Thyroid gland (tissue), 4 donors: ENCODE results near the gene DPYSL5.

ENCODE experiments used
- POLR2A ChIP-seq, 2 donors: fragments of 450-650 bp; IDR thresholded peaks; one replicate each; pipeline ENCODE4 v1.6.1; 2017; ENCODE audit warnings: antibody characterized with exemption in 2 of 2, mild to moderate bottlenecking in 2 of 2, moderate library complexity in 1 of 2
- TF ChIP-seq, protein P1 (sequence below), 6 experiments: fragments of 200-600 bp in 3 of 6; fragments of 450-650 bp in 3 of 6; sonication (generic) in 3 of 6; IDR thresholded peaks; one replicate each; pipeline ENCODE4 v1.5.1; 2016 to 2019; ENCODE audit warnings: antibody characterized with exemption in 6 of 6, mild to moderate bottlenecking in 2 of 6, inconsistent platforms in 1 of 6, moderate library complexity in 1 of 6

- TF ChIP-seq POLR2A (IDR thresholded peaks at IDR 0.05) = no peak
- TF ChIP-seq, protein P1, sequence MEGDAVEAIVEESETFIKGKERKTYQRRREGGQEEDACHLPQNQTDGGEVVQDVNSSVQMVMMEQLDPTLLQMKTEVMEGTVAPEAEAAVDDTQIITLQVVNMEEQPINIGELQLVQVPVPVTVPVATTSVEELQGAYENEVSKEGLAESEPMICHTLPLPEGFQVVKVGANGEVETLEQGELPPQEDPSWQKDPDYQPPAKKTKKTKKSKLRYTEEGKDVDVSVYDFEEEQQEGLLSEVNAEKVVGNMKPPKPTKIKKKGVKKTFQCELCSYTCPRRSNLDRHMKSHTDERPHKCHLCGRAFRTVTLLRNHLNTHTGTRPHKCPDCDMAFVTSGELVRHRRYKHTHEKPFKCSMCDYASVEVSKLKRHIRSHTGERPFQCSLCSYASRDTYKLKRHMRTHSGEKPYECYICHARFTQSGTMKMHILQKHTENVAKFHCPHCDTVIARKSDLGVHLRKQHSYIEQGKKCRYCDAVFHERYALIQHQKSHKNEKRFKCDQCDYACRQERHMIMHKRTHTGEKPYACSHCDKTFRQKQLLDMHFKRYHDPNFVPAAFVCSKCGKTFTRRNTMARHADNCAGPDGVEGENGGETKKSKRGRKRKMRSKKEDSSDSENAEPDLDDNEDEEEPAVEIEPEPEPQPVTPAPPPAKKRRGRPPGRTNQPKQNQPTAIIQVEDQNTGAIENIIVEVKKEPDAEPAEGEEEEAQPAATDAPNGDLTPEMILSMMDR (IDR thresholded peaks at IDR 0.05) = no peak
These were observed 98.2 kb downstream of the DPYSL5 start for GRCh38 chr2:26945991-26946750.
